GM18873 (cell line): ENCODE measurements around the gene NTRK3.

Source experiments
- ATAC-seq: cut with Tn5 transposase; IDR thresholded peaks from one replicate; pipeline ENCODE4 v1.9.1; 2021; ENCODE audit warnings: mild to moderate bottlenecking, moderate library complexity, moderate number of reproducible peaks; ENCODE audit not compliant: unreplicated experiment, low FRiP score

The NTRK3 gene

DNA sequence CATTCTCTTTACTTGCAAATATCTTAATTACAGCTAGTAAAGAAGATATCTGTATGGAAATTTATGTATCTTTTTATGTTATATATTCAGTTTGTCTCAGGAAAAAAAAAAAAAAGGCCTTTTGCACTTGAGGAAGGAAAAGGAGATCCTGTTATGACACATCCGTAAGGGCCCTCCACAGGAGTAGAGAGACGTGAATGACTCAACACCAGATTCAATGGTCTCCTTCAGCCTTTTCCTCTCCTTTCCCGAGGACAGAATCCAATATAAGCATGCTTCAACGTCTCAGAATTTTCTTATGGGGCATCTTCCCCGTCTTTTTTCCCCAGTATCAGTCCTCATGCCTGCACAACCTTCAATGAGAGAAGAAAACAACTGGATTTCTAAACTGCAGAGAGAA, 340.3 kb downstream of the NTRK3 start:
- ATAC-seq, result no peak

- no peak for ATAC-seq
Observed at GRCh38 chr15:87910301-87910700, 346.2 kb downstream of the NTRK3 start.

GRCh38 chr15:87907676-87908446, 348.7 kb downstream of the NTRK3 start:
- no peak for ATAC-seq

- no peak for ATAC-seq
Observed at GRCh38 chr15:87906444-87906843, 350.1 kb downstream of the NTRK3 start.

DNA sequence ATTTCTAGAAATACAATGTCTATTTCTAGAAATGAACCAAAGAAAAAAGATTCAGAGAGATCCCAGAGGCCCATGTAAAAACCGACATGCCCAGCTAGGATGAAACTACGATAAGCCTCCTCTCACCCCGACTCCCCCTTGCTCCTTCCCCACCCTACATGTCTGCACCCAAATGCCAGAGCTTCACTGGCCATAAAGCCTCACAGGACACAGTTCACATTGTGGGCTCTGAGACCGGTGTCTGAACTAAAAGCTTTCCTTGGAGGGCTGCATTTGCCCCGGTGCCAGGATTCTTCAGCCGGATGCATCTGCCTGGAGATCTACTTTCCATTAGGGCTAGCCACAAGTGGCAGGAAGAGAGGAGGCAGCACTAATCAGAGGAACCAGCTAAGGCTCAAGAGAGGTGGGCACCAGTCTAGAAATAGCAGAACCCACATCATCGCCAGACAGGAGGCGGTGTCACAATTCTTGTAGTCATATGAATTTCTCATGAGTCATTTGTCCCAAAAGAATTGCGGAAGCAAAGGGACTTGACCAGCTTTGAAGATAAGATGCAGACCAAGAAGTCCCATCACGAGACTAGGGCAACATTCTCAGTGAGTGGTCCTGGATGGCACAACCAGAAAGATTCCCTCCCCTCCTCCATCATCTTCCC, 353.6 kb downstream of the NTRK3 start:
- no peak for ATAC-seq

DNA sequence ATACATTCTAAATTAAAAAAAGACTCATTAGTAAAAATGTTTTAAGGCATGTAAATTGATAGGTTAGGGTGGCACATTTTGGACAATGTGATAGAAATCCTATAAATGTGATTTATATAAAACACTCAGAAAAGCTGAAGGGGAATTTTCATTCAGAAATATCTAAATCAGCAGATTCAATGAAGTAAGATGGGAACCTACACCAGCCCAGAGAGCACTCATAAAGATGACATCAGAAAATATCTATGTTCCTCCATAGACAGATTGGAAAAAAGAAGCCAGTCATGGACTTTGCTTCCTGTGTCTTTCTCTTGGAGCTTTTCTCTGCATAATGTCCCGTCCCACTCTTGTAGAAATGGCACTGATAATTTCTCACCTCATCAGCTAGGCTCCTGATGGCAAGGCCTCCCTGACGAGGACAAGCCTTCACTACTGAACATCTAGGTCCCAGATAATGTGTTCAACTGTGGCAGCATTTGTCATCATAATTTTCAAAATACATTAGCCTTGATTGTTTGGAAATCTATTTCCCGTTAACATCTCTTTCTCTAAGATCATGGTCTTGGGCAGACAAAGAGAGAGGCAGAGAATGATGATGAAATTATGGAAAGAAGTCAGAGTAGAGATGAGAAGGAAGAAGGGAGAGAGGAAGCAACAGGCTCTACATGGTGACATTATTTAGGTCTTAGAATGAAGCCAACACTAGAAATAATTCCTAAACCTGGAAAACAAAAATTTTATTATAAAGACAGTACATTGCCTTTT, 354.4 kb downstream of the NTRK3 start:
- ATAC-seq, result no peak

- ATAC-seq, result no peak
Observed at GRCh38 chr15:87901008-87901407, 355.5 kb downstream of the NTRK3 start.

GRCh38 chr15:87896936-87897335, 359.6 kb downstream of the NTRK3 start:
- no peak for ATAC-seq

DNA sequence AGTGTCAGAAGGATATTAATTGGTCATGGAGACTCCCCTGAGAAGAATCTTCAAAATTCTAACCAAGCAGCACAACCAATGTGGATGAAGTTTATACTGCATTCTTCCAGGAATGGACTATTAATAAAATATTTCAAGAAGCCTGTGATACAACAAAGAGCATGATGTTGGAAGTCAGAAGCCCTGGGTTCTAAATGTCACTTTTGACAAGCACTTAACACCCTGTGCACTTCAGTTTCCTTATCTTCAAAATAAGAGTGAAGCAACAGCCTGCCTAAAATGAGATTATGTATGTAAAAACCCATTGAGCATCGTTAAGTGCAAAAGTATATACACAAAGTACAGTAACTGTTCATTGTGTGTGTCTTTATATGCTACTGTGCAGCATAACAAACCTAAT, 369.4 kb downstream of the NTRK3 start:
- no peak for ATAC-seq

GRCh38 chr15:87881026-87881425, 375.5 kb downstream of the NTRK3 start:
- no peak for ATAC-seq

DNA sequence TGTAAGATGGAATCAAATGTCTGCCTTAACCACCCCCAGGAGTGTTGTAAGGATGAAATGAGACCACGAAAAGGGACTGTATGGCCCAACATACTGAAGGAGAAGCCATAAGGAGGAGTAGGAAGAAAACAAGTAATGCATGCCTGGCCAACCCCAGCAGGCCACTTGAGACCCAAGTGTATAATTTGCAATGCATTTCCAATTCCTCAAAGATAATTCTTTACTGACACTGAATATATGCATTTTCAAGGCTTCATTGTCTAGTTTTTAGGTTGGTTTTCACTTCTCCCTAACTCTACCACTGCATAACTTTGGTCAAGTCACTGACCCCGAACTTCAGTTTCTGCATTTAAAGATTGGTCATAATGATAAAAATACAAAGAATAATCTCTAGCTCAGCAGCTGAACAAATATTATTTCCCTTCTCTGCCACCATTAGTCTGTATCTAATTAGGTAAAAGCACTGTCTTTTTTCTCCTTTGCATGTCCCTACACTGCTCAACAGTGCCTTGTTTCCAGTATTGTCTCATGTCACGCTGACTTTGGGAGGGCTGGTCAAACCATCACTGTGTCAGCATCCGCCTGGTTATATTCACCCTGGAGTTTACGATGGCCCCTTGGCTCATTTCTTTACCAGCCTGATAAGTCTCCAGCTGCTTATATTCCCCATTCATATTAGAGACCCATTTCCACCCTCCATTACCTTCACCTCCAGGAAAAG, 378.6 kb downstream of the NTRK3 start:
- no peak for ATAC-seq

GRCh38 chr15:87877114-87877810, 379.3 kb downstream of the NTRK3 start:
- no peak for ATAC-seq

- ATAC-seq, result no peak
Observed at GRCh38 chr15:87874896-87875711, 381.4 kb downstream of the NTRK3 start.

DNA sequence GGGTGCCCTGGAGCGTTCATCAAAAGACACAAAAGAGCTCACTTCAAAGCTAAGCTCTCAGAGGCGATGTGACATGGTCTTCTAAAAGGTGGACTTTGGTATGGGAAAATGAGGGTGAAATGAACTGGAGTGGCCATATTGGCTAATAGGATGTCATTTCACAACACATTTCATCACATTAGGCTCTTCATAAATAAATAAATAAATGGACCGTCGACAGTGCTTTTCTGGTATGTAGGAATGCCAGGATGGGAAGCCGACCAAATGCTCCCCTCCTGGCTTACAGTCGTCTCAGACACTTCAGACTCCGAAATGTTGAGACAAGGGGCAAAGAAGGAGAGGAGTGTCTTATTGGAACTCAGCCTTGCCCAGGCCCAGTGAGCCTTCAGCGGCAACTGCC, 383.0 kb downstream of the NTRK3 start:
- no peak for ATAC-seq

GRCh38 chr15:87871731-87872320, 384.7 kb downstream of the NTRK3 start:
- no peak for ATAC-seq

DNA sequence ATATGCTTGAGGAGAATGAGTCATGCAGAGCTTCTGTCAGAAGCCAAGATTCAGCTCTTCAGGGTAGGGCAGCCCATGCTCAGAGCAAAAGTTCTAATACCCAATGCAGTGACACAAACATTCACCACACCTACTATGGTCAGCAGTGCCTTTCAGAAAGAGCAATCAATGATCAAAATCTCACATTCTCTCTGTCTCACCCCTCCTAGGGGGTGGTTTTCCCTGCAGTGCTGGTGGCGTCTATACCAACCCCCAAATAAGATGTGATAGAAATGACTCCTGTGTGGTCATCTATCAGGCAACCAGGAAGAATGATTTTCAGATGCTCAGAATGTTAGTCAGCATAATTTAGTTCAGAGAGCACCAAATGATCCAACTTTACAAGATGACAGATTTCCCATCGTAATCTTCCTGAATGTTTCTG, 385.3 kb downstream of the NTRK3 start:
- ATAC-seq, result no peak

DNA sequence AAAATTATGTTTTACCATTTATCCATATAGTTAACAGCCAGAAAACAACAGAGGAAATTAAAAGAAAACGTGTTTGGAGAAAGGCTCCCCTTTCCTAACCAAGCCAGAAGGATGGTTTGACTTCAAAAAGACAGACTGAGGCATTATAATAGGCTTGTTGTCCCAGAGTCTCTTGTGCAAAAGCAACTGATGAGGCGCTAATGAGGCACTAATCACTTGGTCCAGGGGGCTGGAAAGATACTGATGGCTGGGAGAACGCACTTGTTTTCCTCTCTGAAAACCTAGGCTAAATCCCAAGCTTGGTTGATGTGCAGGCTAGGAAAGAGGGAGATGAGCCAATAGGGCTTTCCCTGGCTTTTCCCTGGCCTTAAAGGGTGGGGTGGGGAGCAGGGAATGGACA, 389.6 kb downstream of the NTRK3 start:
- ATAC-seq, result no peak

DNA sequence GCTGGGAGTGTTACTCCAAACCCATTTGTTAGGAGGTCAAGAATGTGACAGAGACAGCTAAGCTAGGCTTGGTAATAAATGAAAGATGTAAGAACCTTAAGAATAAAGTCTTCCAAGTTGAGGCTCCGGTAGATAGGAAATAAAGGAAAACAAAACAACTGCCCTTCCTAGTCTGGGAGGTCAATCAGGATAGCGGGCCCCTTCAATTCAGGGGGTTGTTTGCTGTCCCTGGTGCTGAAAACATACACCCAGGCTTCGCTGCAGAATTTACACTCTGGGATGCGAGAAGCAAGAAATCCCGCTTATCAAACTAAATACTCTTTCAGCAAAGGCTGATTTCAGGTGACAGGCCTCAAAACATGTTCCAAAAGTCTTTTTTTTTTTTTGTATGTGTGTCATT, 393.4 kb downstream of the NTRK3 start:
- ATAC-seq, result no peak

GRCh38 chr15:87860743-87861142, 395.8 kb downstream of the NTRK3 start:
- ATAC-seq, result no peak
